LoVo (cell line): Measurements from ENCODE around the gene PRDM16.

Source experiments
- DNase-seq: peaks from one replicate; pipeline ENCODE4 v3.0.0-alpha.2; 2016; ENCODE audit warnings: low spot score

PRDM16 gene

GRCh38 chr1:3208819-3209200, 139.8 kb downstream of the PRDM16 start:
- DNase-seq, result no peak

DNA sequence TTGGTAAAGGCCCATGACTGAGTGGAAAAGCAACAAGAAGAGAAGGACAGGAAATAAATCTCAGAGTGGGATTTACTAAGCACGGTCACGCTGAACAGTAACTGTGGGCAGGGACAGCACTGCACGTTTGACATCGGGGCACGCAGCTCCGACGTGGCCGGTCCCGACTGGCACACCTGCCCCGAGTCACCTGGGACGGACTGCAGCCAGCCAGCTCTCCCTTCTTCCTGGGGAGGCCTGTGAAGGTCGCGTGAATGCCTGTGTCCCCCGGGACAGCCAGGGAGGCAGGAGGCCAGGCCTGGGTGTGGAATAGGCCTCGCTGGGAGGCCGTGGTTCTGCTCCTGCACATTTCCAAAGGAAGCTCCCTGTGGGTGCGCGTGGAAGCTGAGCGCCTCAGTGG, 140.2 kb downstream of the PRDM16 start:
- DNase-seq, result no peak

- DNase-seq, result no peak
These were observed 142.8 kb downstream of the PRDM16 start for GRCh38 chr1:3211582-3212375.

DNA sequence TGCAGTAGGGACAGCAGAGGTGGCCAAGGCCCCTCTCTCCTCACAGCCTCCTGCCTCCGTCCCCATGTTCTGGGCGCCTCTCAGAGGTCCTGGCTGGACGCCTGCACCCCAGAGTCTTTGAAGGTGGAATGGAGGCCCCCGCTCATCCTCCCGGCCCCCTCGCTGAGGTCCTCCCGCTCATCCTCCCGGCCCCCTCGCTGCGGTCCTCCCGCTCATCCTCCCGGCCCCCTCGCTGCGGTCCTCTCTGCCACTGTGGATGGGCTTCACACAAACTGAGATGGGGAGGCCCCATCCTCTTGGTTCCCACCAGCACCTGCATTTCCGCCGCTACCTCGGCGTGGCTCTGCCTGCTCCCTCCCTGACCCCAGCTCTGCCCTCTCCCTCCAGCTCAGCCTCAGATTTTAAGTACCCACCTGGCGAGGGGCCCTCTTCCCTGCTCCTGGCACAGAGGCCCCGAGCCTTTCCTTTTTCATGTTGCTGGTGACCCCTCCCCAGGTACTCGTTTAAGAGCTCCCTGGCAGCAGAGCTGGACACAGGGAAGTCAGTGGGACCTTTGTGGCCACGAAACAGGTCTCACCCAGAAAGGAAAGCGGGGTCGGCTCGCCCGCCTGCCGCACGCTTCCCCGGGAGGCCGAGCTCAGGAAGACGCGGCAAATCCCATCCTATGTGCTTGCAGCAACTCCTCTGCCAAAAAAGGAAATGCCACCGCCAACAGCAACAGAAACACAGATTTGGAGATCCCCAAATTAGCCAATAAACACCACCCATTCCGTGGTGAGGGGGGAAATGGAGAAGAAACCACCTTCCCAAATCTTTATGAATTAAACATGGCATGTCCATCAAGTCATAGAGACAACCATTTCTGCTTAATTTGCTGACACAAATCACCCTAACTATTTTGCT, 143.7 kb downstream of the PRDM16 start:
- DNase-seq, result no peak

GRCh38 chr1:3213730-3214129, 144.7 kb downstream of the PRDM16 start:
- DNase-seq, result no peak

GRCh38 chr1:3215198-3216014, 146.4 kb downstream of the PRDM16 start:
- no peak for DNase-seq

DNA sequence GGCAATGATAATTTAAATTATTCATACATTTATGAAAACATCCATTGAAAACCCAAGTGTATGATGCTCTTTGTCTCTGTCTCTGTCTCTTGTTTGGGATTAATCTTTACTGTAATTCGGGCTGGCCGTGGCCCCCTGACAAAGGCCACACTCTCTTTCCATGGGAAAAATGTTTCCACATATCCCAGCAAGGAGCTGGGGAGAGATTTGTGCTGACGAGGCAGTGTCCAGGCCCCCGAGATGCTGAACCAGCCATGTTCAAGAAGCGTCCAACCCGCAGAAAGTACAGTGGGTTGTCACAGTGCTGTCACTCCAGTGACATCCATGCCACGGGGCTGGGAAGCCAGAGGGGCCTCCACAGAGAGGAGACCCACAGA, 147.0 kb downstream of the PRDM16 start:
- no peak for DNase-seq

GRCh38 chr1:3217181-3217641, 148.2 kb downstream of the PRDM16 start:
- no peak for DNase-seq

GRCh38 chr1:3217979-3218679, 149.1 kb downstream of the PRDM16 start:
- DNase-seq, result no peak

- DNase-seq, result no peak
These were observed 150.2 kb downstream of the PRDM16 start for GRCh38 chr1:3219005-3219790.

DNA sequence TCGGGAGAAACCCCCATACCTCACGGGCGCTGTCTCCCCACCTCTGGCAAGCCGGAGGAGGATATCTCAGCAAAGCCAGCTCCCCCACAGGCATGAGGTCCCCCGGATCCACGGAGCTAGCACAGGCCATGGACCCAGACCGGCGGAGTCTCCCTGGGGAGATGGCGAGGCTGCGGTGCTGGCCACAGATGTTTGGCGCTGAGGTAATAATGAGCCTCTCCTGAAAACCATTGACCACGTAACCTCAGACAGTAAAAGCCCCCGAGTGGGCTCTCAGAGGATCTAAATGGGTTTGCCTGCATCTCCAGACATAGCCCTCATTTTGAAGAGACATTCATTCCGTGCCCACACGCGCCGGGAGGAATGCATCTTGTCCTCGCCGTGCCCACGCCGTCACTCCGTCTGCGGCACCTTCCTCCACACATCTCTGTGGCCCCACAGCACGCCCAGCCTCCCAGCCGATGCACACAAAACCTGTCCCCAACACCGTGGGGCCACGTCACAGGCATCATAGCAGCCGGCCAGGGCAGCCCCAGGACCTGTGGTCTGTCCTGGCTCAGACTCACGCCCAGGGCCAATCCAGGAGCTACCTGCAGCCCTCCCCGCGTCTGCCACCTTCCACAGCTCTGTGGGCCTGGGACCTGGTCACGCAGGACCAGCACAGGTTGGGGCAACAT, 150.9 kb downstream of the PRDM16 start:
- DNase-seq, result no peak

DNA sequence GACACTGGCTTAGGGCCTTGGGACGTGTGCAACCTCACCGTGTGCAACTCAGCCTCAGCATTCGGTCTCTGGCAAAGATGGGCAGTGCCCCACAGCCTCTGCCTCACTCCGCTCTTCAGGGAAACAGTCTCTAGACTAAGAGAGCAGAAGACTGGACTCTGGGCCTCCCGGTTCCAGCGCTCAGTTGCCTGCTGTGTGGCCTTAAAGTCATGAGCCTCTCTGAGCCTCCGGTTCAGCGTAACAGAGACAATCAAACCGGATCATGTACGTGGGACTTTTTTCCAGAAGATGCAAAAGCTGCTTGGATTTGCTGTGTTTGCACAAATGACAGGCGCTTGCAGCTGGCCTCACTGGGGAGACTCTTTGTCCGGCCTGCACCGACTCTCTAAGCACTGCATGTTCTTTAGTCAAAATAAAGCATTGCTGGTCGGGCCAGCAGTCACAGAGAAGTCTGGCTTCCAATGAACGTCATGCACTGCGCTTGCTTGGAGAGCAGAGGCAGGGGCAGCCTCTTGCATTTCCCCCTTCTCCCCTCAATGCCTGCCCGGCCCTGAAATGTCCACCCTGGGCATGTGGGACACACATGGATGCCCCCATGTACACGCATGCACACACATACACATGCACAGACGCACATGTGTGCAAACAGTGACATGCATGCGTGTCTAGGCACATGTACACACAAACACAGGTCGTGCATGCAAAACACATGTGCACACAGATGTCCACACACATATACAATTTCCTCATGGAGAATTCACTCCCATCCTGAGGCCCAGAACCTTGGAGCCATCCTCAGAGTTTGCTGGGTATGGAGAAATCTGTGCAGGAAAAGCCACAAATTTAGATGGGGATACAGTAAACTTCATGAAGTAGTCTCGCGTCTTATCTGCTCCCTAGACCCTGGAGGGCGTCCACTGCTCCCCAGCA, 152.4 kb downstream of the PRDM16 start:
- no peak for DNase-seq

GRCh38 chr1:3222042-3222692, 153.2 kb downstream of the PRDM16 start:
- DNase-seq, result no peak

- DNase-seq, result no peak
These were observed 156.7 kb downstream of the PRDM16 start for GRCh38 chr1:3225661-3226060.

- no peak for DNase-seq
These were observed 157.2 kb downstream of the PRDM16 start for GRCh38 chr1:3226191-3226590.

DNA sequence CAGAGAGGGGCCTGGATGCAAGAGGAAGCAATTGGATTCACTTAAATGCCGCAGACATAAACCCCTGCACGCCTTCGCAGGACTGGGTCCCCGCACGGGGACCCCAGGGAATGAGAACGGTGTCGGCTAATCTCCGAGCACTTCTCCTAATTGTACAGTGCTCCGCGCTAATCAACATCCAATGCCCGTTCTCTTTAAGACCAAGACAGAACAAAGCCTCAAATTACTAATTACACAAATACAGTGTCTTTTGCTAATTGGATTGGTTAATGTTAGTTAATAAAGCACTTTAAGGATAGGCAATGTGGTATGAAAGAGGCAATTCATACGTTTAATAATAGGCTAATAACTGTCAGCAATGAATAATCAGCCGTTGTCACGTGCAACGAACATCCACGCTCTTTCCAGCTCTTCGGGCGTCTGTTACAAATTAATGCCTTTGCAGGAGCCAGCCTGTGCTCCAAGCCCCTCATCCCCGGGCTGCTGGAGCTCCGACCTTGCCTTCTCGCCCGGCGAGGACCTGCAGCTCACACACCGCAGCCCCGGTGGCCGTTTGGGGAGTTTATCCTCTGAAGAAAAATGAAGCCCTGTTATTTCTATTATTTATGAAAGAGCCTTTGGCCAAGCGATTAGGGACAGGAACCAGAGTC, 157.8 kb downstream of the PRDM16 start:
- DNase-seq, result no peak

DNA sequence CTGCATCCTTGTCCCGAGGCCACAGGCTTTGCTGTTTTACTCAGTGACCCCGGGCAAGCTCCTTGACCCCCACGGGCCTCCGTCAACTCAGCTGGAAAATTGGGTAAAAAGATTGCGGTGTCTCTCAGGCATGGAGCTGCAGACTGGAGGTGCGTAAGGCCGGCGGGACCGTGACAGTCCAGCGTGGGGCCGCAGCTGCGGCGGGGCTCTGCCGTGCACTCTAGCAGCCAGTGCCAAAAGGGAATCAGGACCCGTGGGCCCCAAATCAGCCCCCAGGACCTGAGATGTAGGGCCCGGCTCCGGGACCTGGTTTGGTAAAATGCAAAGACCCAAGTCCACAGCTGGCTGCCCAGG, 158.3 kb downstream of the PRDM16 start:
- no peak for DNase-seq

DNA sequence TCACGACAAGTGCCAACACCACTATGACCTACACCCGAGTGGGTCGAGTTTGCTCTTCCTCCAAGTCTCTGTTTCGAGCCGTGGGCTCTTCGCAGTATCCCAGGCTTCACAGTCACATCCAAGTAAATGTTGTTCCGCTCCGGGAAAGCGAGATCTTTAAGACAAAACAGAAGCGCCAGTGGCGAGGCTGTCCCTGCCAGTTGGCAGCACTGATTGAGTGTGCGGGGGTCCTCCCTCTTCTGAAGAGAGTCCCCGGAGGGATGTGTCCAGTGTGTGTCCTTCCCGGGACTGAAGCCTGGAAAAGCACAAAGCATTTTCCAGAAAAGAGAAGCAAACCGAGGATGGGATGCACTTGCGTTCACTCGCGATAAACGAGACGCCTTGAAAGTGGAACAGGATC, 158.9 kb downstream of the PRDM16 start:
- DNase-seq, result no peak
